CD4-positive, CD25-positive, alpha-beta regulatory T cell (primary cell): ENCODE results near the gene IL16. TPM values are rescaled to one million over a fixed set of nuclear protein-coding genes. Genes with fewer than 3 reads are reported as not detected.

Experiments used
- ATAC-seq, 2 donors: fragments of 150-1000 bp; cut with Tn5 transposase; one replicate each; pipeline ENCODE4 v1.10.0; 2021; ENCODE audit warnings: low read depth in 2 of 2, moderate number of reproducible peaks in 2 of 2, moderate library complexity in 1 of 2
- DNase-seq, 3 donors: peaks; one replicate each; pipeline versions ENCODE4 v3.0.0 to v3.0.0-alpha.2; 2012 to 2022; ENCODE audit warnings: mixed read lengths in 1 of 3
- H3K27ac ChIP-seq: one replicate; pipeline ENCODE4 v1.7.0; 2013; ENCODE audit warnings: mild to moderate bottlenecking, low read length; ENCODE audit not compliant: insufficient read depth, poor library complexity, severe bottlenecking
- H3K27me3 ChIP-seq: one replicate; pipeline ENCODE4 v1.7.0; 2013; ENCODE audit warnings: low read length; ENCODE audit not compliant: control insufficient read depth, insufficient read depth
- H3K36me3 ChIP-seq: one replicate; pipeline ENCODE4 v1.7.0; 2013; ENCODE audit warnings: mild to moderate bottlenecking, low read length, moderate library complexity; ENCODE audit not compliant: control insufficient read depth, insufficient read depth
- H3K4me1 ChIP-seq: 2 replicates; pipeline ENCODE4 v1.7.0; 2013; ENCODE audit warnings: mild to moderate bottlenecking, low read length; ENCODE audit not compliant: insufficient read depth, control insufficient read depth, poor library complexity, severe bottlenecking
- H3K4me3 ChIP-seq: one replicate; pipeline ENCODE4 v1.7.0; 2013; ENCODE audit warnings: low read depth, mild to moderate bottlenecking, low read length, moderate library complexity
- H3K9me3 ChIP-seq, 2 experiments: 1 replicate in 1 of 2; 2 replicates in 1 of 2; pipeline ENCODE4 v1.7.0; 2013; ENCODE audit warnings: low read length in 2 of 2, mild to moderate bottlenecking in 1 of 2, moderate library complexity in 1 of 2; ENCODE audit not compliant: control insufficient read depth in 2 of 2
- H3K27ac Mint-ChIP-seq, 3 donors: one replicate each; pipeline ENCODE4 v1.8.0; 2020 to 2022; ENCODE audit warnings: mild to moderate bottlenecking in 3 of 3, mixed read lengths in 3 of 3, moderate library complexity in 2 of 3
- H3K27me3 Mint-ChIP-seq: one replicate; pipeline ENCODE4 v1.8.0; 2022; ENCODE audit warnings: mild to moderate bottlenecking, mixed read lengths
- H3K36me3 Mint-ChIP-seq: one replicate; pipeline ENCODE4 v1.8.0; 2020; ENCODE audit warnings: mixed read lengths
- H3K4me1 Mint-ChIP-seq, 4 donors: one replicate each; pipeline ENCODE4 v1.8.0; 2020 to 2022; ENCODE audit warnings: mixed read lengths in 4 of 4, mild to moderate bottlenecking in 1 of 4
- H3K4me3 Mint-ChIP-seq, 4 donors: one replicate each; pipeline ENCODE4 v1.8.0; 2020 to 2022; ENCODE audit warnings: mild to moderate bottlenecking in 4 of 4, mixed read lengths in 4 of 4, moderate library complexity in 3 of 4
- H3K9me3 Mint-ChIP-seq, 7 donors: one replicate each; pipeline ENCODE4 v1.8.0; 2020 to 2022; ENCODE audit warnings: mixed read lengths in 7 of 7, mild to moderate bottlenecking in 3 of 7, moderate library complexity in 2 of 7
- polyA plus RNA-seq, 4 donors: library from polyadenylated mRNA; unstranded; fragments of 300-500 nt; fragmentation: Illumina TruSeq; gene quantifications; one replicate each; pipeline ENCODE4 v1.2.3, GENCODE V29; 2021
- total RNA-seq: library from RNA; stranded (reverse); gene quantifications from one replicate; pipeline ENCODE4 v1.2.3, GENCODE V29; 2022

Gene IL16
- total and polyA plus RNA-seq, 5 donors from 2014 or later: 141 to 317 (median 264) TPM

DNA sequence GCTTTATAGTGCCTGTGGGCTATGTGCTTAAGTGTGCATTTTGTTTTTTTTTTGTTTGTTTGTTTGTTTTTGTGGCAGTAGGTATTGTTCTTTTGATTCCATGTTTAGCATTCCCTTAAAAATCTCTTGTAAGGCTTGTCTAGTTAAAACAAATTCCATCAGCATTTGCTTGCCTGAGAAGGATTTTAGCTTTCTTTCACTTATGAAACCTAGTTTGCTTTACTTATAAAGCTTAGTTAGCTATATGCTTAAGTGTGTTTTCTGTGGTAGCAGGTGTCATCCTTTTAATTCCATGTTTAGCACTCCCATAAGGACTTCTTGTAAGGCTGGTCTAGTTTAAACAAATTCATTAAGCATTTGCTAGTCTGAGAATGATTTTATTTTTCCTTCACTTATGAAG lies 17.3 kb downstream of the IL16 start:
- Mint-ChIP-seq H3K4me3 (no peak overlapping the region), H3K9me3 (peaks cover 0 to 18% (median 11%) of the 10 kb centered on the region in 7 donors), H3K36me3 (no peaks in the 10 kb centered on the region), H3K27ac (no peak overlapping the region), H3K27me3 (peaks cover 8% of the 10 kb centered on the region), H3K4me1 (no peaks in the 10 kb centered on the region)
- no peak for DNase-seq
- peaks cover 10% of the 10 kb centered on the region for H3K27me3 ChIP-seq
- H3K9me3 ChIP-seq: peaks cover 9 to 18% of the 10 kb centered on the region in 2 experiments
- H3K27ac ChIP-seq: no peak overlapping the region
- H3K4me1 ChIP-seq: no peaks in the 10 kb centered on the region
- ATAC-seq: no peak
- no peak overlapping the region for H3K4me3 ChIP-seq
- no peaks in the 10 kb centered on the region for H3K36me3 ChIP-seq

DNA sequence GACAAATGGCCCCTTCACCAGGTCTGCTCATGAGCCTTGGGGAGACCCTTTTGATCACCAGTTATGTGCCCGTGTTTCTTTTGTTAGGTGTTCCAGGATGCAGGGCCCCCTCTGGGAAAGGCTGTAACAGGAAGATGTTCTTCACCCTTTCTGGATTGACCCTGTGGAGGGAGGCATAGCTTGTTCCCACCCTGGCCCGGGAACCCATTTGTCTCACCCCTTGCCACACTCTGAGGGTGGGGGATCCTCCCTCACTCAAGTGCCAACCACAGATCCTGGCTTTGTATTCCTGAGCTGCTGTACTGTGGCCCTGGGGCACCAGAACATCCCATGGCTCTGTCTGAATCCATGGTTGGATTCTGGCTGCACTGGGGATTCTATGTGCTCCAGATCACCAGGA lies 18.9 kb downstream of the IL16 start:
- Mint-ChIP-seq H3K4me1 (no peaks in the 10 kb centered on the region), H3K4me3 (no peak overlapping the region)

DNA sequence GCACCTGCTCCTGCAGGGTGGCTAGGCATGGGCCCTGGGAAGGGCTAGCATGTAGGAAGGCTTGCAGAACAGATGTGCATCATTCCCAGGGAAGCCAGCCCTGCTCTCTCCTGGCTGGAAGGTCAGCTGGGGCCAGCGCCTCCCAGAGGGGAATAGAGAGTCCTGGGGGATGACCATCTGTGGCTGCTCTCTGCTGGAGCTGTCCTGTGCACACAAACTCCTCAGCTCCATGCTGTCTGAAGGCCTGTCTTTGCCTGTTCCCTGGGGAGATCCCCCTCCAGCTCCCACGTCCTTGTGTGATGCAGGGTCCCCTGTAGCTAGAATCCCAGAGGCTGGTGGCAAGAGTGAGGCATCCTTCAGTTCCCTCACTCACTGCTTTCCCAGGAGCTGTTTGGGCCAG lies 19.3 kb downstream of the IL16 start:
- H3K4me3 Mint-ChIP-seq: no peak overlapping the region

More for the DNA sequence above, 18.9 kb downstream of the IL16 start:
- ATAC-seq (no peak), DNase-seq (no peak)
- peaks cover 10% of the 10 kb centered on the region for H3K27me3 ChIP-seq
- H3K9me3 ChIP-seq: peaks cover 9 to 18% of the 10 kb centered on the region in 2 experiments
- Mint-ChIP-seq H3K27me3 (peaks cover 12% of the 10 kb centered on the region), H3K27ac (no peak overlapping the region), H3K36me3 (no peaks in the 10 kb centered on the region), H3K9me3 (peaks cover 0 to 18% (median 9%) of the 10 kb centered on the region in 7 donors)
- H3K27ac ChIP-seq: no peak overlapping the region
- H3K4me3 ChIP-seq: no peak overlapping the region
- H3K36me3 ChIP-seq: no peaks in the 10 kb centered on the region
- no peaks in the 10 kb centered on the region for H3K4me1 ChIP-seq

DNA sequence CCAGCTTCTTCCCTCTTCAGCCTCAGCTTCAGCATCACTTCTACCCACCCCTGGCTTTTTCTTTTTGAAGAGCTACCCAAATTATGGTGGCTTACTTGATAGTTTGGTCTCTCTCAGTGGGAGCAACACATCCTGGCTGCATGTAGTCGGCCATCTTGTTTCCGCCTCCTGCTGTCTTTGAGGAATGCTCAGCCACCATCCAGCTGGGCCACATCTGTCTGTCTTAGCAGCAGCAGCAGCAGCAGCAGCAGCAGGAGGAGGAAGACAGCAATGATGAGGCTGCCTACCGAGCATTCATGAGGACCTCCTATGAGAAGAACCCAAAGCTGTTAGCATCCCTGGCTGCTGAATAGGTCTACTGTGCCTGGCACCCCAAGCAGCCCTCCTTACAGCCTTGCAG lies 19.7 kb downstream of the IL16 start:
- Histone ChIP-seq H3K27ac (no peak overlapping the region), H3K27me3 (peaks cover 10% of the 10 kb centered on the region), H3K36me3 (no peaks in the 10 kb centered on the region), H3K9me3 (peaks cover 9 to 18% of the 10 kb centered on the region in 2 experiments), H3K4me3 (no peak overlapping the region), H3K4me1 (no peaks in the 10 kb centered on the region)
- no peak for ATAC-seq
- Mint-ChIP-seq H3K4me1 (no peaks in the 10 kb centered on the region), H3K27me3 (peaks cover 12% of the 10 kb centered on the region), H3K27ac (no peak overlapping the region), H3K36me3 (no peaks in the 10 kb centered on the region), H3K9me3 (peaks cover 0 to 18% (median 6%) of the 10 kb centered on the region in 7 donors), H3K4me3 (no peak overlapping the region)
- DNase-seq: no peak

More for the DNA sequence above, 19.3 kb downstream of the IL16 start:
- peaks cover 12% of the 10 kb centered on the region for H3K27me3 Mint-ChIP-seq
- peaks cover 9 to 18% of the 10 kb centered on the region in 2 experiments for H3K9me3 ChIP-seq
- peaks cover 10% of the 10 kb centered on the region for H3K27me3 ChIP-seq
- ATAC-seq (no peak), DNase-seq (no peak)
- no peaks in the 10 kb centered on the region for H3K4me1 ChIP-seq
- peaks cover 0 to 18% (median 6%) of the 10 kb centered on the region in 7 donors for H3K9me3 Mint-ChIP-seq
- no peak overlapping the region for H3K4me3 ChIP-seq
- no peak overlapping the region for H3K27ac Mint-ChIP-seq
- no peaks in the 10 kb centered on the region for H3K4me1 Mint-ChIP-seq
- no peaks in the 10 kb centered on the region for H3K36me3 Mint-ChIP-seq
- H3K36me3 ChIP-seq: no peaks in the 10 kb centered on the region
- H3K27ac ChIP-seq: no peak overlapping the region

DNA sequence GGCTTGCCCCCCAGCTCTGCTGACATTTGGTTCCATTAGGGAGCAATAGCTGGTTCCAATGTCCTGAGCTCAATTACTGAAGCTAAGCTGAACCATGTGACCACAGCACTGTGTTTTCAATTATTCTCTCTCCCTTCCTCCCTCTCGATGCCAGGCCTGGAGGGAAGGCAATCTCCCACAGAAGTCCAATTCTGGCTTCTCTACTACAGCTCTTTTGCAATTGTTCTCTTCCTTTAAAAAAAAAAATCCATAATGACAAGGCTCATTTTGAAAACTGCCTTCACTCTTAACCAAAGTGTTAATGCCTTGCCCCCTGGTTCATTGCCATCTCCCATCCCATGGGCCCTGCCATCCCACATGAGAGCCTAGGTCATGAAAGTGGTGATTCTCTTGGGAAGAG lies 24.8 kb downstream of the IL16 start:
- Mint-ChIP-seq H3K4me1 (peaks cover 0 to 1% (median 0%) of the 10 kb centered on the region in 4 donors), H3K36me3 (no peaks in the 10 kb centered on the region), H3K27ac (no peak overlapping the region), H3K9me3 (peaks cover 0 to 3% (median 0%) of the 10 kb centered on the region in 7 donors), H3K4me3 (no peak overlapping the region), H3K27me3 (peaks cover 8% of the 10 kb centered on the region)
- H3K36me3 ChIP-seq: no peaks in the 10 kb centered on the region
- H3K9me3 ChIP-seq: no peaks in the 10 kb centered on the region
- no peak overlapping the region for H3K27ac ChIP-seq
- H3K4me3 ChIP-seq: no peak overlapping the region
- no peak for ATAC-seq
- H3K27me3 ChIP-seq: peaks cover 2% of the 10 kb centered on the region
- DNase-seq: no peak
- no peaks in the 10 kb centered on the region for H3K4me1 ChIP-seq

DNA sequence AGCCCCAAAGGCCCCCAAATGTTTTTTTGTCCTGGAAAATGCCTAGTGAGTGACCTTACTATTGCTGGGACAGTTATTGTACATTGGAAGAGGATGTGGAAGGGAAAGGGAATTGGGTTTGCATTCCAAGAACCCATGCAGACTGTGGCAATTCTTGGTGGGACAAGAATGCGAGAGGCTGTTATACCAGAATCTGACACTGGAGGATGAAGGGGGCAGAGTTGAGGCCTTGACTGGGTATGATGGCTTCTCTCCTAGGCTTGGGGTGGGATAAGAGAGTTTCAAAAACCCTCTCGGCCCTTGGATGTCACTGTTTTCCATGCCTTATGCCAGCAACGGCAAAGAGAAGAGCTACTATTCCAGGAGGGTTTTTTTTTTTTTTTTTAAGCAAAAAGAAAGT lies 25.3 kb downstream of the IL16 start:
- Mint-ChIP-seq H3K9me3 (no peaks in the 10 kb centered on the region), H3K27ac (no peak overlapping the region), H3K4me3 (no peak overlapping the region), H3K4me1 (peaks cover 0 to 1% (median 0%) of the 10 kb centered on the region in 4 donors), H3K36me3 (no peaks in the 10 kb centered on the region), H3K27me3 (peaks cover 8% of the 10 kb centered on the region)
- Histone ChIP-seq H3K36me3 (no peaks in the 10 kb centered on the region), H3K4me1 (no peaks in the 10 kb centered on the region), H3K4me3 (no peak overlapping the region), H3K27me3 (peaks cover 2% of the 10 kb centered on the region), H3K27ac (no peak overlapping the region), H3K9me3 (no peaks in the 10 kb centered on the region)
- no peak for DNase-seq
- no peak for ATAC-seq

DNA sequence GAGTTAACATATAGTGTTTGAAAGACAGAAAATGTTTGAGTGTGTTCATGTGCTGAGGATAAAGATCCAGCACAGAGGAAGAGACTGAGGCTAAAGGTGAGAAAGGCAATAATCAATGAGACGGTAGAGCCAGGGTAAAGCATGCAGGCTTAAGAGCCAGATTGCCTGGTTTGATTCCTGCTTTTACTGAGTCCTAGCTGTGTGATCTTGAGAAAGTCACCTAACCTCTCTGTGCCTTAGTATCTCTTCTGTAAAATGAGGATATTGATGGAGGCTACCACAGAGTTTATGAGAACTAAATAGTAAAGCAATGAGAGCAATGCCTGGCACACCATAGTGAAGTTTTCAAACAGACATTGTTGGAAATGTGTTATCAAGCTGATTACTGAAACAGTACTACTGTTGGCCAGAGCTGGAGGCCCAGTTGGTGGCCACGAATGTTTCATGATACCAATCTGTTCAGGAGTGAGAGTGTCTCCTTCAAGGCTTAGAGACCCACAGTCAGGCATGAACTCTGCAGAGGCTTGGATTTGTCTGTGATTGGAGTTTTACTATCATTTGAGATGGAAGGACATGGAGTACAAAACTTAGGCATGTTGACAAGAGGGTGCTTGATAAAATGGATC lies 26.8 kb downstream of the IL16 start:
- ATAC-seq (no peak), DNase-seq (no peak)
- no peaks in the 10 kb centered on the region for H3K9me3 ChIP-seq
- Mint-ChIP-seq H3K9me3 (no peaks in the 10 kb centered on the region), H3K27me3 (peaks cover 11% of the 10 kb centered on the region), H3K27ac (no peak overlapping the region), H3K4me3 (no peak overlapping the region), H3K36me3 (no peaks in the 10 kb centered on the region), H3K4me1 (peaks cover 0 to 1% (median 0%) of the 10 kb centered on the region in 4 donors)
- H3K36me3 ChIP-seq: no peaks in the 10 kb centered on the region
- no peaks in the 10 kb centered on the region for H3K4me1 ChIP-seq
- H3K4me3 ChIP-seq: no peak overlapping the region
- H3K27me3 ChIP-seq: peaks cover under 1% of the 10 kb centered on the region
- no peak overlapping the region for H3K27ac ChIP-seq

DNA sequence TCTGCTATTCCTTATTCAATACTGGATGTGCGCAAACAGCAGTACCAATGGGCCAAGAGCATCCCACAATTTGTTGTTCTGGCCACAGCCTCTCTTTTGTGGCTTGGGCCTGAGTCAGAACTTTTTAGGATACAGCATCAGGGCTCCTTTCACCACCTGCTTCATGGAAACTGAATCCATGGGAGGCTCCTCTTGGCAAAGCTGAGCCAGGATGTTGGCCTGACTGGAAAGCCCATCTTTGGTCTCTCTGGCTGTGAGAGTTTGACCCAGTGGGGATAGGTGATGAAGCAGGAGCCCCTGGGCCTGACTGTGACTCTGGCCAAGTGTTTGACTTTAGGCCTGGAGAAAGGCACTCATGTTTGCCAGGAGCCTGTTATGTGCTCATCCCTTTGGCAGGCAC lies 27.6 kb downstream of the IL16 start:
- Mint-ChIP-seq H3K4me3 (no peak overlapping the region), H3K36me3 (no peaks in the 10 kb centered on the region), H3K9me3 (no peaks in the 10 kb centered on the region), H3K4me1 (peaks cover 0 to 1% (median 0%) of the 10 kb centered on the region in 4 donors), H3K27me3 (peaks cover 15% of the 10 kb centered on the region), H3K27ac (no peak overlapping the region)
- Histone ChIP-seq H3K4me3 (no peak overlapping the region), H3K27ac (no peak overlapping the region), H3K36me3 (no peaks in the 10 kb centered on the region), H3K4me1 (no peaks in the 10 kb centered on the region), H3K9me3 (no peaks in the 10 kb centered on the region), H3K27me3 (no peaks in the 10 kb centered on the region)
- ATAC-seq (no peak), DNase-seq (no peak)
